HFF-Myc (cell line): ENCODE results near the gene TRMT61B.

Source experiments
- DNase-seq: peaks from one replicate; pipeline ENCODE4 v3.0.0-alpha.2; 2011; ENCODE audit warnings: low read depth; ENCODE audit errors: extremely low read depth
- H3K4me3 ChIP-seq: replicated peaks from 2 replicates; pipeline ENCODE4 v1.5.1; 2011; ENCODE audit warnings: low read depth, mild to moderate bottlenecking, control low read depth, low read length
- CTCF ChIP-seq: IDR thresholded peaks from 2 replicates; pipeline ENCODE4 v1.5.1; 2012; ENCODE audit warnings: mild to moderate bottlenecking, low read depth, low read length, control low read depth; ENCODE audit errors: missing control alignments

The TRMT61B gene

DNA sequence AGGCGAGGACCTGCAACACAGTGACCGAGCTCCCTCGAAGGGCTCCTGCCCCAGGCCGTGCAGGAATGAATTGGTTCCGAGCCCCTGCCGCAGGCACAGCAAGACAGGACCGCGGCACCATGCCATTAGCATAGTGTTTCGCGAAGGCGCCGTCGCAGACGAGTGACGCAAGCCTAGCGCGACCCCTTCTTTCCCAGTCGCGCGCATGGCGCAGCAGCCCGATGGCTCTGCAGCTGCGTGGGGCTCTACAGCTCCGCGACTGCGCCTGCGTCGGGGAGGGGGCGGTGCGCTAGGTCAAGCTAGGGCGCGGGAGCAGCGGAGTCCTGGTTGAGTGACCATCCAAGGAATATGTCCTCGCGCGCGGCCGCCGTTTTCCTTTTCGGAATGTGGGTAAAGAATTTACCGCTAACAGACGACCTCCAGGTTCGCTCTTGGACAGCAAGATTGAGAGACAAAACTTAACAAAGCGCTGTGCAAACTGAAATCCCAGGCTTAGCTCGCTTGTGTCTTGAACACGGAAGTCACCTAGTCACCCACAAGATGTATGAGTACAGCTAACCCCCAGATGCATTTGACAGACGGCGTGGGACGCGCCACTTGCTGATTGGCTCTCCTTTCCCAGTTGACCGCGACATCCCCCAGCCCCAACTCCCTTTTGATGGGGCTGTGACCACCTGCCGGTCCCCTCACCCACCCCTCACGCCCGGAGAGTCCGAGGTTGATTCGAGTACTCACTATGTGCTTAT, at the start of gene TRMT61B:
Gene TRMT61B, minus strand, starts transcription at position 164 of the 746 bp plus-strand sequence. Its CDS starts 32 bp downstream, at position 132.
- TF ChIP-seq CTCF: no peak
- peak within 1 kb of the TSS; percentile 96 for H3K4me3 ChIP-seq

DNA sequence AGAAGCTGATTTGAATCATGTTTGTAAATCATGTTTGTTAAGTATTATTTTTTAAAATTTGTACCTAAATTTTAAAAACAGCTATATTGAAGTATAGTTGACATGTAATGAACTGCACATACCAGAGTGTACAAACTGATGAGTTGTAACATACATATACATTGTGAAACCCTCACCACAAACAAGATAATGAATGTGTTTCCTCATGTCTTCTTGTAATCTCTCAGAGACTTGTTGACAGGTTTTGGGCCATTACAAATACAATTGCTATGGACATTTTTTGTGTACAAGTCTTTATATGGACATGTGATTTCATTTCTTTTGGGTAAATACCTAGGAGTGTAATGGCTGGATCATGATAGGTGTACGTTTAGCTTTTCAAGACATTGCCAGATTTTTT, 45.8 kb upstream of the TRMT61B start:
- H3K4me3 ChIP-seq: no peak overlapping the region
- no peak for TF ChIP-seq CTCF
- no peak for DNase-seq

More for the DNA sequence above, at the start of gene TRMT61B:
- peak; percentile 79 for DNase-seq

GRCh38 chr2:28909655-28910353, 39.7 kb upstream of the TRMT61B start:
- no peak overlapping the region for H3K4me3 ChIP-seq
- TF ChIP-seq CTCF: no peak
- no peak for DNase-seq

DNA sequence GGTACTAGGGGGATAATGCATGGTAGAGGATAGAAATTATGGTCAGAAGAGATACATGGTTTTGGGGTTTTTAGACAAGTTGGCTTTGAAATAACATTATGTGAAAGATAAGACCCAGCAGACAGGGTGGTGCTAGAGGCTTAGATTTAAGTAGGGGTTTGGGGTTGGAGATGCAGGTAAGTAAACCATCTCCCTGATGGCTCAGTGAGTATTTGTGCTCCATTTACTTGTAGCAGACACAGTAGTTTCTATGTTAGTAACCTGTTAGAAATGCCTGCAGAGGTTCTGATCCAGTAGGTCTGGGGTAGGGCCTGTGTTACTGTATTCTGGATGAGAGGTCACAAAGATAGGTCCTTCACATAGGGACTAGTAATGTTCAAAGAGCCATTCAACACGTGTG, 38.1 kb upstream of the TRMT61B start:
- H3K4me3 ChIP-seq: no peak overlapping the region
- no peak for DNase-seq
- no peak for TF ChIP-seq CTCF

GRCh38 chr2:28906821-28907220, 36.7 kb upstream of the TRMT61B start:
- DNase-seq: no peak
- no peak for TF ChIP-seq CTCF
- no peak overlapping the region for H3K4me3 ChIP-seq

DNA sequence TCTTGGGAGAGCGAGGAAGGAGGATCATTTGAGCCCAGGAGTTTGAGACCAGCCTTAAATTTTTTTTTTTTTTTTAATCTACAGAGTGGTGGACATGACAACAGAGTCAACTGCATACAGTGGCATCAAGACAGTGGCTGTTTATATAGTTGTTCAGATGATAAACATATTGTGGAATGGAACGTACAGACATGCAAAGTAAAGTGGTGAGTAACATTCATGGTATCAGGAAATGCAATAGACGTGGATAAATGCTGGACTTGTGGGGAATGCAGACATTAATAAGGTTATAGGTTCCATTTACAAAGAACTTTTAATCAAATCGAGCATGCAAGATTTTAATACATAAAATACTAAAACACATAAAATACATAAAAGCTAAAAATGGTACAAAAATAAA, 36.3 kb upstream of the TRMT61B start:
- DNase-seq: no peak
- no peak overlapping the region for H3K4me3 ChIP-seq
- no peak for TF ChIP-seq CTCF
